HepG2 (cell line): ENCODE measurements around the gene VMO1. TPM values are rescaled to one million over a fixed set of nuclear protein-coding genes. Genes with fewer than 3 reads are reported as not detected.
A peak's percentile ranks its signal among the peaks of the same experiment; 100 is the strongest.

Experiments
- ARNT2 ChIP-seq: sonication (generic); formaldehyde crosslinking; IDR thresholded peaks from 2 replicates; pipeline ENCODE4 v1.8.0; 2022; ENCODE audit warnings: mild to moderate bottlenecking, low read depth, missing genetic modification reagents, moderate library complexity
- ATF7 ChIP-seq, 2 experiments: fragments of 450-650 bp in 1 of 2; sonication (generic) in 1 of 2; formaldehyde crosslinking in 1 of 2; IDR thresholded peaks; 2 replicates each; pipeline versions ENCODE4 v1.4.0 to v1.6.1; 2016 to 2020; ENCODE audit warnings: antibody characterized with exemption in 1 of 2, mild to moderate bottlenecking in 1 of 2, missing genetic modification reagents in 1 of 2
- DMAP1 ChIP-seq: IDR thresholded peaks from 2 replicates; pipeline ENCODE4 v1.6.1; 2016
- FOXP1 ChIP-seq, 2 experiments: fragments of 450-650 bp in 1 of 2; IDR thresholded peaks; 2 replicates each; pipeline ENCODE4 v1.6.1; 2017 to 2018; ENCODE audit warnings: antibody characterized with exemption in 1 of 2
- MYC ChIP-seq: sonication (generic); formaldehyde crosslinking; IDR thresholded peaks from 2 replicates; pipeline ENCODE4 v1.9.0; 2021; ENCODE audit warnings: missing genetic modification reagents, borderline replicate concordance
- PRMT3 ChIP-seq: sonication (generic); formaldehyde crosslinking; IDR thresholded peaks from 2 replicates; pipeline ENCODE4 v1.8.1; 2022; ENCODE audit warnings: low read depth, mild to moderate bottlenecking, moderate library complexity, missing genetic modification reagents, borderline replicate concordance
- RFX5 ChIP-seq: IDR thresholded peaks from 2 replicates; pipeline ENCODE4 v1.6.1; 2011; ENCODE audit warnings: low read depth, low read length, improper control_type of control experiment
- SIX4 ChIP-seq: sonication (generic); formaldehyde crosslinking; IDR thresholded peaks from 2 replicates; pipeline ENCODE4 v1.4.0; 2020; ENCODE audit warnings: missing genetic modification reagents
- SMAD1 ChIP-seq: sonication (generic); formaldehyde crosslinking; IDR thresholded peaks from 2 replicates; pipeline ENCODE4 v1.4.0; 2020; ENCODE audit warnings: missing genetic modification reagents, low read depth, mild to moderate bottlenecking, borderline replicate concordance
- ZFP62 ChIP-seq: sonication (generic); formaldehyde crosslinking; IDR thresholded peaks from 2 replicates; pipeline ENCODE4 v1.4.0; 2020; ENCODE audit warnings: missing genetic modification reagents
- ZIK1 ChIP-seq: sonication (generic); formaldehyde crosslinking; IDR thresholded peaks from 2 replicates; pipeline ENCODE4 v1.5.0; 2020; ENCODE audit warnings: mild to moderate bottlenecking, low read depth, missing genetic modification reagents, borderline replicate concordance
- ZKSCAN1 ChIP-seq: fragments of 150-350 bp; IDR thresholded peaks from 2 replicates; pipeline ENCODE4 v1.6.1; 2014; ENCODE audit warnings: low read length
- ZNF10 ChIP-seq: sonication (generic); formaldehyde crosslinking; IDR thresholded peaks from 2 replicates; pipeline ENCODE4 v1.4.0; 2020; ENCODE audit warnings: mild to moderate bottlenecking, low read depth, missing genetic modification reagents, borderline replicate concordance
- ZNF251 ChIP-seq: sonication (generic); formaldehyde crosslinking; IDR thresholded peaks from 2 replicates; pipeline ENCODE4 v1.9.0; 2021; ENCODE audit warnings: mild to moderate bottlenecking, missing genetic modification reagents
- ZNF253 ChIP-seq: sonication (generic); formaldehyde crosslinking; IDR thresholded peaks from 2 replicates; pipeline ENCODE4 v1.8.0; 2022; ENCODE audit warnings: mild to moderate bottlenecking, missing genetic modification reagents, borderline replicate concordance
- ZNF263 ChIP-seq: sonication (generic); formaldehyde crosslinking; IDR thresholded peaks from 2 replicates; pipeline ENCODE4 v1.4.0; 2020; ENCODE audit warnings: missing genetic modification reagents
- ZNF33B ChIP-seq: sonication (generic); formaldehyde crosslinking; IDR thresholded peaks from 2 replicates; pipeline ENCODE4 v1.5.1; 2020; ENCODE audit warnings: mild to moderate bottlenecking, missing genetic modification reagents
- ZNF383 ChIP-seq: sonication (generic); formaldehyde crosslinking; IDR thresholded peaks from 2 replicates; pipeline ENCODE4 v1.4.0; 2020; ENCODE audit warnings: missing genetic modification reagents, mild to moderate bottlenecking, borderline replicate concordance
- ZNF563 ChIP-seq: sonication (generic); formaldehyde crosslinking; IDR thresholded peaks from 2 replicates; pipeline ENCODE4 v1.8.0; 2022; ENCODE audit warnings: mild to moderate bottlenecking, moderate library complexity, missing genetic modification reagents
- ZNF629 ChIP-seq: sonication (generic); formaldehyde crosslinking; conservative IDR thresholded peaks from 2 replicates; pipeline ENCODE4 v1.5.0; 2020; ENCODE audit warnings: missing genetic modification reagents
- ZSCAN21 ChIP-seq: sonication (generic); formaldehyde crosslinking; IDR thresholded peaks from 2 replicates; pipeline ENCODE4 v1.8.0; 2022; ENCODE audit warnings: mild to moderate bottlenecking, missing genetic modification reagents, moderate library complexity, borderline replicate concordance
- ZSCAN22 ChIP-seq: sonication (generic); formaldehyde crosslinking; IDR thresholded peaks from 2 replicates; pipeline ENCODE4 v1.4.0; 2020; ENCODE audit warnings: mild to moderate bottlenecking, missing genetic modification reagents
- polyA plus RNA-seq, 8 experiments: library from polyadenylated mRNA; depleted of rRNA in 3 of 8; stranded (reverse) in 7 of 8; unstranded in 1 of 8; fragments of >200 nt; fragmentation: Illumina TruSeq in 4 of 8; extraction: Trizol in 4 of 8; gene quantifications; 2 replicates each; pipeline versions ENCODE4 v1.2.1 to v1.2.3, GENCODE V29; 2011 to 2016; ENCODE audit warnings: low read depth in 4 of 8, missing spikeins in 1 of 8, mixed read lengths in 1 of 8; ENCODE audit not compliant: insufficient read depth in 1 of 8
- total RNA-seq, 5 experiments: library from RNA; depleted of rRNA; stranded (reverse); fragments of >200 nt; fragmentation: Illumina TruSeq; extraction: Trizol; gene quantifications; 2 replicates each; pipeline ENCODE4 v1.2.3, GENCODE V29; 2016; ENCODE audit warnings: low read depth in 1 of 5
- TF ChIP-seq, protein P1 (sequence below): sonication (generic); formaldehyde crosslinking; IDR thresholded peaks from 2 replicates; pipeline ENCODE4 v1.4.0; 2020; ENCODE audit warnings: missing genetic modification reagents
- TF ChIP-seq, protein P2 (sequence below): IDR thresholded peaks from 2 replicates; pipeline ENCODE4 v1.6.1; 2016; ENCODE audit warnings: missing compliant biosample characterization, missing genetic modification reagents, borderline replicate concordance
- TF ChIP-seq, protein P3 (sequence below): IDR thresholded peaks from 2 replicates; pipeline ENCODE4 v1.6.1; 2016; ENCODE audit warnings: low read depth

The VMO1 gene
- total and polyA plus RNA-seq, 2 of the 13 experiments (the other 11 are each of a cell fraction or from before 2014, with no cell fraction given), result not detected

DNA sequence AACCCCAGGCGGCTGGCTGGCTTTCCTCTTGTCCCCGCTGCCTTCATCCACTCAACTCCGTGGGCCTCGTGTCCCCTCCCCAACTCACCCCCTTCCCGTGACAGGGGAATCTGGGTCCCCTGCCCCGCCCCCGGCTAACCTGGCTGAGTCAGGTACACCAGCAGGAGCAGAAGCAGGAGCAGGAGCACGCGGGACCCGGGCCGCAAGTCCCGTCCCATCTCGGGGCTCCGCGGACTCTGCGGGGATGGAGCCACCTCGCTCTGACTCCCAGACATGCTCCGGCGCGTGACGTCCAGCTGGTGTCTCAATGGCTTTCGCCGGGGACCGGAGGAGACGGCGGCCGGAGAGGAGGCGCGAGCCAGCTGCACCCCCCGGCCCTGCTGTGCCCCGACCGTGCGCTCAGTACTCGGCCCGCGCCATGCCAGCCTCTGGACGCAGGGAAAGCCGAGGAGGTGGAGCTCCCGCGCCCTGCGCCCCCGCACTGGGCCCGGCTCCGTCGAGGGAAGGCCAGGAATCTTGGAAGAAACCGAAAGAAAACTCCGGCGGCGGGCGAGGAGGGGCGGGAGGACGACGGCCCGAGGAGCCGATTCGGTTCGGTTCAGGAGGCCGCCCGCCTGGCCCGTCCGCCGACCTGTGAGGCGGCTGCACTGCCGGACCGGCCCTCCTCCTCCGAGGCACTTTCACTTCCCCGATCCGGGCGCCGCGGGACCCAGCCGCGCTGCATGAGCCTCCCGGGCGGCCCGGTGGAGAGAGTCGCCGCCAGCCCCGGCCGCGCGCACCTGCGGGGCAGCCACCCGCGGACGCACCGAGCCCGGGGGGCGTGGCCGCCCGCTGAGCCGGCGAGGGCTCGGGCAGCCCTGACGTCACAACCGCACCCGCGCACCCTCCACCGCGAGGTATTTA, 46.8 kb downstream of the VMO1 start, which contains the start of the genes CXCL16 and ZMYND15 (continued):
- TF ChIP-seq, protein P1, sequence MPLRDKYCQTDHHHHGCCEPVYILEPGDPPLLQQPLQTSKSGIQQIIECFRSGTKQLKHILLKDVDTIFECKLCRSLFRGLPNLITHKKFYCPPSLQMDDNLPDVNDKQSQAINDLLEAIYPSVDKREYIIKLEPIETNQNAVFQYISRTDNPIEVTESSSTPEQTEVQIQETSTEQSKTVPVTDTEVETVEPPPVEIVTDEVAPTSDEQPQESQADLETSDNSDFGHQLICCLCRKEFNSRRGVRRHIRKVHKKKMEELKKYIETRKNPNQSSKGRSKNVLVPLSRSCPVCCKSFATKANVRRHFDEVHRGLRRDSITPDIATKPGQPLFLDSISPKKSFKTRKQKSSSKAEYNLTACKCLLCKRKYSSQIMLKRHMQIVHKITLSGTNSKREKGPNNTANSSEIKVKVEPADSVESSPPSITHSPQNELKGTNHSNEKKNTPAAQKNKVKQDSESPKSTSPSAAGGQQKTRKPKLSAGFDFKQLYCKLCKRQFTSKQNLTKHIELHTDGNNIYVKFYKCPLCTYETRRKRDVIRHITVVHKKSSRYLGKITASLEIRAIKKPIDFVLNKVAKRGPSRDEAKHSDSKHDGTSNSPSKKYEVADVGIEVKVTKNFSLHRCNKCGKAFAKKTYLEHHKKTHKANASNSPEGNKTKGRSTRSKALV, result peak; percentile 83
- peak; percentile 59; the same call in 1 of the 2 replicates for TF ChIP-seq SMAD1
- TF ChIP-seq RFX5, result no peak
- TF ChIP-seq ZNF629 (CRISPR knock-in tag), result no peak
- TF ChIP-seq, protein P2, sequence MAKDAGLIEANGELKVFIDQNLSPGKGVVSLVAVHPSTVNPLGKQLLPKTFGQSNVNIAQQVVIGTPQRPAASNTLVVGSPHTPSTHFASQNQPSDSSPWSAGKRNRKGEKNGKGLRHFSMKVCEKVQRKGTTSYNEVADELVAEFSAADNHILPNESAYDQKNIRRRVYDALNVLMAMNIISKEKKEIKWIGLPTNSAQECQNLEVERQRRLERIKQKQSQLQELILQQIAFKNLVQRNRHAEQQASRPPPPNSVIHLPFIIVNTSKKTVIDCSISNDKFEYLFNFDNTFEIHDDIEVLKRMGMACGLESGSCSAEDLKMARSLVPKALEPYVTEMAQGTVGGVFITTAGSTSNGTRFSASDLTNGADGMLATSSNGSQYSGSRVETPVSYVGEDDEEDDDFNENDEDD (CRISPR knock-in tag), result peak; percentile 53; the same call in 1 of the 2 replicates
- TF ChIP-seq ZNF263 (CRISPR knock-in tag), result no peak; the same call in none of the 2 replicates
- no peak for TF ChIP-seq ATF7 (IDR thresholded peaks at IDR 0.05)
- TF ChIP-seq ATF7 (CRISPR knock-in tag; IDR thresholded peaks at IDR 0.05), result peak; percentile 64; the same call in 1 of the 2 replicates
- no peak; the same call in 1 of the 2 replicates for TF ChIP-seq MYC (CRISPR knock-in tag)
- no peak for TF ChIP-seq ZNF10 (CRISPR knock-in tag)
- no peak for TF ChIP-seq ZKSCAN1
- TF ChIP-seq ZNF563 (CRISPR knock-in tag), result peak; percentile 82; the same call in 1 of the 2 replicates
- TF ChIP-seq ZNF253, result no peak
- TF ChIP-seq DMAP1, result no peak; the same call in 1 of the 2 replicates
- TF ChIP-seq ZSCAN21 (CRISPR knock-in tag), result peak; percentile 37; the same call in 1 of the 2 replicates
- TF ChIP-seq FOXP1 (IDR thresholded peaks at IDR 0.05), result no peak
- TF ChIP-seq FOXP1 (CRISPR knock-in tag; IDR thresholded peaks at IDR 0.05), result no peak
- TF ChIP-seq ZIK1 (CRISPR knock-in tag), result 0 out of 2 replicates have a peak, but pooled peaks have one; percentile 65
- no peak for TF ChIP-seq SIX4 (CRISPR knock-in tag)
- TF ChIP-seq ZNF251 (CRISPR knock-in tag), result 0 out of 2 replicates have a peak, but pooled peaks have one; percentile 40
- TF ChIP-seq ZNF33B (CRISPR knock-in tag), result peak; percentile 41; the same call in 1 of the 2 replicates
- TF ChIP-seq, protein P3, sequence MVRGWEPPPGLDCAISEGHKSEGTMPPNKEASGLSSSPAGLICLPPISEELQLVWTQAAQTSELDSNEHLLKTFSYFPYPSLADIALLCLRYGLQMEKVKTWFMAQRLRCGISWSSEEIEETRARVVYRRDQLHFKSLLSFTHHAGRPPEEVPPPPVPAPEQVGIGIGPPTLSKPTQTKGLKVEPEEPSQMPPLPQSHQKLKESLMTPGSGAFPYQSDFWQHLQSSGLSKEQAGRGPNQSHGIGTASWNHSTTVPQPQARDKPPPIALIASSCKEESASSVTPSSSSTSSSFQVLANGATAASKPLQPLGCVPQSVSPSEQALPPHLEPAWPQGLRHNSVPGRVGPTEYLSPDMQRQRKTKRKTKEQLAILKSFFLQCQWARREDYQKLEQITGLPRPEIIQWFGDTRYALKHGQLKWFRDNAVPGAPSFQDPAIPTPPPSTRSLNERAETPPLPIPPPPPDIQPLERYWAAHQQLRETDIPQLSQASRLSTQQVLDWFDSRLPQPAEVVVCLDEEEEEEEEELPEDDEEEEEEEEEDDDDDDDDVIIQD (CRISPR knock-in tag), result no peak
- peak; percentile 67; the same call in 1 of the 2 replicates for TF ChIP-seq ZNF383
- no peak for TF ChIP-seq ZFP62 (CRISPR knock-in tag)
- peak; percentile 56; the same call in 1 of the 2 replicates for TF ChIP-seq ARNT2 (CRISPR knock-in tag)
- no peak for TF ChIP-seq PRMT3 (CRISPR knock-in tag)
- peak; percentile 65; the same call in 1 of the 2 replicates for TF ChIP-seq ZSCAN22
